Measurements from ENCODE around the gene KRTAP20-1. TPM values are rescaled to one million over a fixed set of nuclear protein-coding genes. Genes with fewer than 3 reads are reported as not detected.

Gene KRTAP20-1, protein sequence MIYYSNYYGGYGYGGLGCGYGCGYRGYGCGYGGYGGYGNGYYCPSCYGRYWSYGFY
- not detected in 2 replicates for total RNA-seq

GRCh38 chr21:30616125-30616524, at the start of gene KRTAP20-1:
KRTAP20-1 (plus strand) TSS chr21:30616425; CDS start chr21:30616455, 30 bp downstream.

DNA sequence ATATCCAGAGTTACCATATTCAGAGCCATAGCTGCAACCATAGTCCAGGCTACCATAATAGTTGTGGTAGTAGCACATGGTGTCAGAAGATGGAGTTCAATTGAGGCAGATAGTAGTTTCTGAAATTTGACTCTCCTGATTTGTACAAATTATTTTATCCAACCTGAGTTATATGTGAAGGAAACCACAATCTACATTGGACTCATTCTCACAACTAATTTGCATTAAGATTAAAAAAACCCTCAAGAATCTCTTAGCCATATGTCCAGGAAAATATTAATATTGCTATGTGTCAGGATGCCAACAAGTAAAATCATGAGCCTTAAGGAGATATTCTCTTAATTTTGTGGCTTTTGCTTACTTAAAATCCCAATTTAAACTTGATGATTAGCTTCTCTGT, 25.9 kb upstream of the KRTAP20-1 start, which contains the start of gene KRTAP22-2:
TSS of gene KRTAP22-2 (minus strand) at position 101 of the 400 bp plus-strand sequence.

DNA sequence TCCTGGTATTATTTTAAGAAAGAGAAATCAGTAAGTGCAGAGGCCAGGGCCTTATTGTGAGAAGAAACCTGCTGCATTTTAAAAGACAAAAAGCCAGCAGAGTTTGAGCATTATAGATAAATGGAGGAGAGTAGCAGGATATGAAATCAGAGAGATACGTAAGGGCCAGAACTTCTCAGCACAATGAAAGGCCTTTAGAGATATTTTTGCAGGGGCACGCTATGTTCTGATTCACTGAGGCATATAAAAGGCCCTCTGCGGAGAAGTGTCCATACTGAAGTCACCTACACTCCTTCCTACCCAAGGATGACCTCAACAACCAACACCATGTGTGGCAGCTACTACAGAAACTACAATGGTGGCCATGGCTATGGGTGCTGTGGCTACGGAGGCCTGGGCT, 24.1 kb upstream of the KRTAP20-1 start, which contains the start of gene KRTAP6-3:
TSS of gene KRTAP6-3 (plus strand) at position 301 of the 400 bp plus-strand sequence. CDS start at position 307, 6 bp downstream.

DNA sequence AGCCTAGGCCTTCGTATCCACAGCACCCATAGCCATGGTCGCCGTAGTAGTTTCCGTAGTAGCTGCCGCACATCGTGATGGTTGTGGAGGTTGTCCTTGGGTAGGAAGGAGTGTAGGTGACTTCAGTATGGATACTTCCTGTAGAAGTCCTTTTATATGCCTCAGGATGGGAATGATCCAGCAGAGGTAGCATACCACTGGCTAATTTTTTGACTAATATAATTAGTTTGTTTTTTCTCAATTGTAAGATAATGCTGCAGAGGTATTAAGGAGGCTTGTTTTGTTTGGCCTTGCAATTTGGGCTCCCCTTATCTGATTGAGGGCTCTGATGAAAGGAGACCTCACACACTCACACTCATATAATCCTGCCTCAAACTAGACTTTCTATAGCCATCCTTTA, 17.4 kb upstream of the KRTAP20-1 start, which contains the start of gene KRTAP6-2:
TSS of gene KRTAP6-2 (minus strand) at position 101 of the 400 bp plus-strand sequence. CDS start at position 73, 28 bp downstream.

GRCh38 chr21:30600787-30601186, 15.4 kb upstream of the KRTAP20-1 start, which contains the start of gene KRTAP22-1:
KRTAP22-1 (plus strand) TSS chr21:30601087.

GRCh38 chr21:30613836-30614235, 2.4 kb upstream of the KRTAP20-1 start, which contains the start of gene KRTAP6-1:
KRTAP6-1 (minus strand) TSS chr21:30613930; CDS start chr21:30613904, 26 bp downstream.

DNA sequence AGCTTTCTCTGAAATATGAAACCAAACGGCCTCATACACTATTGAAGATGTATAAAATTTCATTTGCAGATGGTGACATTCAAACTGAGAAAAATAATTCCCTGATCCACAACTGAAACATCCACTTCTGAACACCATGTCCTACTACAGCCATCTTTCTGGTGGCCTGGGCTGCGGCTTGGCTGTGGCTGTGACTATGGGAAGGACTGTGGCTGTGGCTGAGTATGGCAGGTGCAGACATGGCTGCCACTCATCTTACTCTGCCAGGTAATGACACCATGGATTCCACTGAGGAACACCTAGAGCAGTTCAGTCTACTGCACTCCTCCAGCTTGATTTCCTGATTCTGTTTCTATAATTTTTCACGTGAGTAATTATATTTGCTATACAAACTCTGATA, 4.3 kb downstream of the KRTAP20-1 start, which contains the start of gene KRTAP20-4:
TSS of gene KRTAP20-4 (plus strand) at position 106 of the 400 bp plus-strand sequence.

DNA sequence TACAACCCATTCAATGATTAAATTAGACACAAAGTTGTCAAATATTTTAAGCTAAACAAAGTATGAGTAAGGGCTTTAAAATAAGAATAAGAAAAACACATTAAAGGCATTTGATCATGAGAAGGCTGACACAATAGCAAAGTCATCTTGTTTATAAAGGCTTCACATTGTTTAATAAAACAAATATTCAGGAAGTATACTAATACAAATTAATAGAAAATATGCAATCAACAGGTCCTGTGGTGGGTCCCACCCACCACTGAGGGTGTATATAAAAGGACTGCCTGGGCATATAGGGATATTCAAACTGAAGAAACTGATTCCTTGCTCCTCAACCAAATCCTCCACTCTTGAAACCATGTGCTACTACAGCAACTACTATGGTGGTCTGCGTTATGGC, 18.7 kb downstream of the KRTAP20-1 start, which contains the start of gene KRTAP20-2:
TSS of gene KRTAP20-2 (plus strand) at position 301 of the 400 bp plus-strand sequence. CDS start at position 359, 58 bp downstream.

DNA sequence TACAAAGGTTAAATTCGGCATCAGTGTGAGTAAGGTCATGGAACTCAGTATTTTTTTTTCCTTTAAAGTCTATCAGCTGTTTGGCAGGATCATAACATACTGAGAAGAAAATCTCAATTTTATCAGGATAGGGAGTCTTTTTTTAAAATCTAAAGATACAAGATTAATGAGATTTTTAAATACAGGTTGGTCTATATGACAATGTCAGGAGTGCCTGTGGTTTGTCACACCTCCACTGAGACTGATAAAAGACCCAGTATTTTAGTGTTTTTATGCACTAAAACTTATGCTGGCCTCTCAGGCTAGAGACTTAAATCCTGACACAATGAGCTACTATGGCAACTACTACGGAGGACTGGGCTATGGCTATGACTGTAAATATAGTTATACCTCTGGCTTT, 26.3 kb downstream of the KRTAP20-1 start, which contains the start of gene KRTAP20-3:
TSS of gene KRTAP20-3 (plus strand) at position 301 of the 400 bp plus-strand sequence.

Small RNA genes lying within 50 kb of the gene (small RNA-seq; reads per million reads assigned to genes)
- gene KRTAP20-1, result not detected
- not detected for gene KRTAP20-3
- gene KRTAP20-4, result not detected
- not detected for gene KRTAP22-1
- not detected for gene KRTAP22-2

Other genes starting within 250 kb of the KRTAP20-1 start
- not detected in 2 replicates for gene KRTAP13-2, start 244.2 kb upstream of the KRTAP20-1 start, total RNA-seq
- not detected in 2 replicates for gene KRTAP13-1, start 220.4 kb upstream of the KRTAP20-1 start, total RNA-seq
- not detected in 2 replicates for gene KRTAP13-3, start 190.5 kb upstream of the KRTAP20-1 start, total RNA-seq
- not detected in 2 replicates for gene KRTAP13-4, start 186.2 kb upstream of the KRTAP20-1 start, total RNA-seq
- gene KRTAP15-1, start 176.2 kb upstream of the KRTAP20-1 start, total RNA-seq, result not detected in 2 replicates
- not detected in 2 replicates for gene KRTAP19-1, start 136.1 kb upstream of the KRTAP20-1 start, total RNA-seq
- not detected in 2 replicates for gene KRTAP19-2, start 129.0 kb upstream of the KRTAP20-1 start, total RNA-seq
- not detected in 2 replicates for gene KRTAP19-3, start 124.4 kb upstream of the KRTAP20-1 start, total RNA-seq
- gene KRTAP19-4, start 119.3 kb upstream of the KRTAP20-1 start, total RNA-seq, result not detected in 2 replicates
- gene KRTAP19-5, start 114.3 kb upstream of the KRTAP20-1 start, total RNA-seq, result not detected in 2 replicates
- gene KRTAP19-6, start 74.6 kb upstream of the KRTAP20-1 start, total RNA-seq, result not detected in 2 replicates
- not detected in 2 replicates for gene KRTAP19-7, start 55.1 kb upstream of the KRTAP20-1 start, total RNA-seq
- not detected in 2 replicates for gene KRTAP22-2, start 26.0 kb upstream of the KRTAP20-1 start, total RNA-seq
- not detected in 2 replicates for gene KRTAP6-3, start 24.0 kb upstream of the KRTAP20-1 start, total RNA-seq
- not detected in 2 replicates for gene KRTAP6-2, start 17.5 kb upstream of the KRTAP20-1 start, total RNA-seq
- gene KRTAP22-1, start 15.3 kb upstream of the KRTAP20-1 start, total RNA-seq, result not detected in 2 replicates
- gene KRTAP6-1, start 2.5 kb upstream of the KRTAP20-1 start, total RNA-seq, result not detected in 2 replicates
- not detected in 2 replicates for gene KRTAP20-4, start 4.2 kb downstream of the KRTAP20-1 start, total RNA-seq
- not detected in 2 replicates for gene KRTAP20-2, start 18.8 kb downstream of the KRTAP20-1 start, total RNA-seq
- gene KRTAP20-3, start 26.4 kb downstream of the KRTAP20-1 start, total RNA-seq, result not detected in 2 replicates
- gene KRTAP21-3, start 102.4 kb downstream of the KRTAP20-1 start, total RNA-seq, result not detected in 2 replicates
- gene KRTAP21-2, start 130.8 kb downstream of the KRTAP20-1 start, total RNA-seq, result not detected in 2 replicates
- gene KRTAP21-1, start 139.0 kb downstream of the KRTAP20-1 start, total RNA-seq, result not detected in 2 replicates
- gene KRTAP8-1, start 196.8 kb downstream of the KRTAP20-1 start, total RNA-seq, result not detected in 2 replicates
- gene KRTAP7-1, start 213.3 kb downstream of the KRTAP20-1 start, total RNA-seq, result not detected in 2 replicates